HEK293 (cell line): ENCODE data around the gene CCL19.

ENCODE experiments used
- CTCF ChIA-PET: fragments of 350-600 bp; formaldehyde crosslinking; extraction: SDS; loops from one replicate; lab custom pipeline; 2021; ENCODE audit warnings: antibody characterized with exemption; lab: Yijun Ruan, JAX
- POLR2A ChIA-PET: fragments of 300-600 bp; formaldehyde crosslinking; extraction: SDS; loops from one replicate; lab custom pipeline; 2020; ENCODE audit warnings: antibody characterized with exemption, inconsistent platforms; lab: Yijun Ruan, JAX
- H3K27ac ChIP-seq: fragments of 200-500 bp; sonication (Bioruptor generic); 2 replicates; pipeline ENCODE4 v1.5.1; 2014; ENCODE audit warnings: low read depth, low read length, control low read depth, inconsistent platforms; ENCODE audit errors: extremely low read depth
- H3K36me3 ChIP-seq, 2 experiments: fragments of 200-500 bp in 1 of 2; sonication (Bioruptor generic) in 1 of 2; 1 replicate in 1 of 2; 2 replicates in 1 of 2; pipeline ENCODE4 v1.5.1; 2014 to 2017; ENCODE audit warnings: inconsistent platforms in 2 of 2, low read length in 2 of 2; ENCODE audit not compliant: control insufficient read depth in 2 of 2, insufficient read depth in 1 of 2
- H3K4me1 ChIP-seq: fragments of 200-500 bp; sonication (Bioruptor generic); 2 replicates; pipeline ENCODE4 v1.5.1; 2014; ENCODE audit warnings: mild to moderate bottlenecking, low read length, inconsistent platforms; ENCODE audit not compliant: control insufficient read depth, insufficient read depth
- H3K4me3 ChIP-seq: 2 replicates; pipeline ENCODE4 v1.5.1; 2011; ENCODE audit warnings: low read depth, mild to moderate bottlenecking, control low read depth, low read length, moderate library complexity
- H3K9me3 ChIP-seq: fragments of 200-500 bp; sonication (Bioruptor generic); 2 replicates; pipeline ENCODE4 v1.5.1; 2014; ENCODE audit warnings: low read depth, low read length, inconsistent platforms; ENCODE audit not compliant: control insufficient read depth, insufficient read depth
- BCL11B ChIP-seq: fragments of 450-650 bp; formaldehyde crosslinking; IDR thresholded peaks from 2 replicates; pipeline ENCODE4 v1.5.1; 2016; ENCODE audit warnings: low read depth, missing biosample characterization, missing genetic modification characterization
- REST ChIP-seq: fragments of 450-650 bp; formaldehyde crosslinking; IDR thresholded peaks from 2 replicates; pipeline ENCODE4 v1.5.1; 2016; ENCODE audit warnings: missing biosample characterization, missing genetic modification characterization
- SCRT2 ChIP-seq: fragments of 450-650 bp; formaldehyde crosslinking; IDR thresholded peaks from 2 replicates; pipeline ENCODE4 v1.5.1; 2016; ENCODE audit warnings: missing biosample characterization, missing genetic modification characterization
- TSHZ1 ChIP-seq: fragments of 450-650 bp; formaldehyde crosslinking; IDR thresholded peaks from 2 replicates; pipeline ENCODE4 v1.5.1; 2016; ENCODE audit warnings: missing biosample characterization, missing genetic modification characterization, borderline replicate concordance
- ZNF19 ChIP-seq: fragments of 450-650 bp; formaldehyde crosslinking; IDR thresholded peaks from 2 replicates; pipeline ENCODE4; 2016; ENCODE audit warnings: missing biosample characterization, missing genetic modification characterization, low read depth
- ZNF221 ChIP-seq: fragments of 450-650 bp; formaldehyde crosslinking; IDR thresholded peaks from 2 replicates; pipeline ENCODE4 v1.5.1; 2017; ENCODE audit warnings: missing biosample characterization, missing genetic modification characterization, borderline replicate concordance
- ZNF549 ChIP-seq: fragments of 450-650 bp; IDR thresholded peaks from 2 replicates; pipeline ENCODE4 v1.5.1; 2018; ENCODE audit warnings: missing biosample characterization, missing genetic modification characterization, mild to moderate bottlenecking, inconsistent platforms, moderate library complexity
- ZNF654 ChIP-seq: fragments of 450-650 bp; formaldehyde crosslinking; IDR thresholded peaks from 2 replicates; pipeline ENCODE4 v1.5.1; 2016; ENCODE audit warnings: low read depth, missing biosample characterization, missing genetic modification characterization
- ZNF830 ChIP-seq: fragments of 450-650 bp; IDR thresholded peaks from 2 replicates; pipeline ENCODE4 v1.5.0; 2018; ENCODE audit warnings: missing biosample characterization, missing genetic modification characterization, low read depth, mild to moderate bottlenecking, moderate library complexity
- TF ChIP-seq, protein P1 (sequence below): fragments of 450-650 bp; formaldehyde crosslinking; IDR thresholded peaks from 2 replicates; pipeline ENCODE4 v1.5.1; 2016; ENCODE audit warnings: missing biosample characterization, missing genetic modification characterization
- TF ChIP-seq, protein P2 (sequence below): fragments of 450-650 bp; formaldehyde crosslinking; IDR thresholded peaks from 2 replicates; pipeline ENCODE4 v1.5.1; 2016; ENCODE audit warnings: missing biosample characterization, missing genetic modification characterization

Gene CCL19

GRCh38 chr9:34689116-34689470 is 2.0 kb downstream of the CCL19 start:
- CTCF ChIA-PET, result interaction anchor here (8.3 kb wide), 1 partner anchor 13 kb away, joined by 99 read pairs; no protein-coding TSS in a partner anchor

More at GRCh38 chr9:34689116-34689470, 2.0 kb downstream of the CCL19 start:
- H3K27ac ChIP-seq, result no peak overlapping the region
- H3K4me3 ChIP-seq, result no peak overlapping the region
- H3K36me3 ChIP-seq, result no peaks in the 10 kb centered on the region
- H3K4me1 ChIP-seq, result no peaks in the 10 kb centered on the region
- TF ChIP-seq REST (tag by site-specific recombination) (no peak), ZNF830 (tag by site-specific recombination) (no peak), ZNF19 (tag by site-specific recombination) (no peak), ZNF549 (tag by site-specific recombination) (no peak), ZNF221 (tag by site-specific recombination) (no peak), BCL11B (no peak), ZNF654 (tag by site-specific recombination) (no peak), TSHZ1 (no peak), SCRT2 (tag by site-specific recombination) (no peak)
- TF ChIP-seq, protein P1, sequence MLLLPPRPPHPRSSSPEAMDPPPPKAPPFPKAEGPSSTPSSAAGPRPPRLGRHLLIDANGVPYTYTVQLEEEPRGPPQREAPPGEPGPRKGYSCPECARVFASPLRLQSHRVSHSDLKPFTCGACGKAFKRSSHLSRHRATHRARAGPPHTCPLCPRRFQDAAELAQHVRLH, result no peak
- TF ChIP-seq, protein P2, sequence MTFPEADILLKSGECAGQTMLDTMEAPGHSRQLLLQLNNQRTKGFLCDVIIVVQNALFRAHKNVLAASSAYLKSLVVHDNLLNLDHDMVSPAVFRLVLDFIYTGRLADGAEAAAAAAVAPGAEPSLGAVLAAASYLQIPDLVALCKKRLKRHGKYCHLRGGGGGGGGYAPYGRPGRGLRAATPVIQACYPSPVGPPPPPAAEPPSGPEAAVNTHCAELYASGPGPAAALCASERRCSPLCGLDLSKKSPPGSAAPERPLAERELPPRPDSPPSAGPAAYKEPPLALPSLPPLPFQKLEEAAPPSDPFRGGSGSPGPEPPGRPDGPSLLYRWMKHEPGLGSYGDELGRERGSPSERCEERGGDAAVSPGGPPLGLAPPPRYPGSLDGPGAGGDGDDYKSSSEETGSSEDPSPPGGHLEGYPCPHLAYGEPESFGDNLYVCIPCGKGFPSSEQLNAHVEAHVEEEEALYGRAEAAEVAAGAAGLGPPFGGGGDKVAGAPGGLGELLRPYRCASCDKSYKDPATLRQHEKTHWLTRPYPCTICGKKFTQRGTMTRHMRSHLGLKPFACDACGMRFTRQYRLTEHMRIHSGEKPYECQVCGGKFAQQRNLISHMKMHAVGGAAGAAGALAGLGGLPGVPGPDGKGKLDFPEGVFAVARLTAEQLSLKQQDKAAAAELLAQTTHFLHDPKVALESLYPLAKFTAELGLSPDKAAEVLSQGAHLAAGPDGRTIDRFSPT (tag by site-specific recombination), result no peak
- H3K9me3 ChIP-seq, result no peaks in the 10 kb centered on the region
- POLR2A ChIA-PET, result no interaction called here
